CD8-positive, alpha-beta memory T cell (primary cell): Measurements from ENCODE around the gene CCDC175. TPM values are rescaled to one million over a fixed set of nuclear protein-coding genes. Genes with fewer than 3 reads are reported as not detected.

ENCODE experiments used
- CTCF ChIA-PET: fragments of 350-600 bp; sonication (Branson Sonifier 250); formaldehyde crosslinking; loops from one replicate; lab custom pipeline; 2021; ENCODE audit warnings: antibody characterized with exemption; lab: Charles Lee
- POLR2A ChIA-PET: fragments of 350-600 bp; sonication (Branson Sonifier 250); formaldehyde crosslinking; loops from one replicate; lab custom pipeline; 2021; ENCODE audit warnings: antibody characterized with exemption; lab: Charles Lee
- DNase-seq, 5 donors: peaks; one replicate each; pipeline versions ENCODE4 v3.0.0 to v3.0.0-alpha.2; 2020 to 2022; ENCODE audit warnings: mixed read lengths in 1 of 5
- H3K27ac ChIP-seq: one replicate; pipeline ENCODE4 v1.7.0; 2013; ENCODE audit warnings: low read depth, mild to moderate bottlenecking, low read length, moderate library complexity
- H3K27me3 ChIP-seq: 2 replicates; pipeline ENCODE4 v1.7.0; 2013; ENCODE audit warnings: low read length, mild to moderate bottlenecking; ENCODE audit not compliant: insufficient read depth, poor library complexity, severe bottlenecking
- H3K36me3 ChIP-seq: 2 replicates; pipeline ENCODE4 v1.7.0; 2013; ENCODE audit warnings: mild to moderate bottlenecking, low read length, moderate library complexity; ENCODE audit not compliant: insufficient read depth
- H3K4me1 ChIP-seq: 2 replicates; pipeline ENCODE4 v1.7.0; 2013; ENCODE audit warnings: mild to moderate bottlenecking, low read length, moderate library complexity; ENCODE audit not compliant: insufficient read depth
- H3K4me3 ChIP-seq: 2 replicates; pipeline ENCODE4 v1.7.0; 2013; ENCODE audit warnings: mild to moderate bottlenecking, low read length
- H3K9me3 ChIP-seq: 2 replicates; pipeline ENCODE4 v1.7.0; 2013; ENCODE audit warnings: mild to moderate bottlenecking, low read length
- H3K27ac Mint-ChIP-seq, 8 donors: one replicate each; pipeline ENCODE4 v1.8.0; 2020 to 2021; ENCODE audit warnings: mixed read lengths in 8 of 8, mild to moderate bottlenecking in 6 of 8, inconsistent platforms in 3 of 8, moderate library complexity in 3 of 8
- H3K27me3 Mint-ChIP-seq, 2 donors: one replicate each; pipeline ENCODE4 v1.8.0; 2020 to 2021; ENCODE audit warnings: mixed read lengths in 2 of 2, mild to moderate bottlenecking in 1 of 2, moderate library complexity in 1 of 2
- H3K36me3 Mint-ChIP-seq, 3 donors: one replicate each; pipeline ENCODE4 v1.8.0; 2020 to 2021; ENCODE audit warnings: mixed read lengths in 3 of 3, inconsistent platforms in 1 of 3, mild to moderate bottlenecking in 1 of 3
- H3K4me1 Mint-ChIP-seq, 3 donors: one replicate each; pipeline ENCODE4 v1.8.0; 2020 to 2021; ENCODE audit warnings: mixed read lengths in 3 of 3, inconsistent platforms in 1 of 3, mild to moderate bottlenecking in 1 of 3
- H3K4me3 Mint-ChIP-seq, 7 donors: one replicate each; pipeline ENCODE4 v1.8.0; 2020 to 2021; ENCODE audit warnings: mixed read lengths in 7 of 7, mild to moderate bottlenecking in 6 of 7, moderate library complexity in 4 of 7, inconsistent platforms in 2 of 7
- H3K9me3 Mint-ChIP-seq, 5 donors: one replicate each; pipeline ENCODE4 v1.8.0; 2020 to 2022; ENCODE audit warnings: mixed read lengths in 5 of 5, mild to moderate bottlenecking in 3 of 5, moderate library complexity in 2 of 5, inconsistent platforms in 1 of 5
- polyA plus RNA-seq: library from polyadenylated mRNA; unstranded; fragments of 300-500 nt; fragmentation: Illumina TruSeq; gene quantifications from one replicate; pipeline ENCODE4 v1.2.3, GENCODE V29; 2021
- total RNA-seq, 2 experiments: library from RNA; stranded (reverse); gene quantifications; one replicate each; pipeline ENCODE4 v1.2.3, GENCODE V29; 2021

The CCDC175 gene
- total RNA-seq (not detected), polyA plus RNA-seq (not detected)

DNA sequence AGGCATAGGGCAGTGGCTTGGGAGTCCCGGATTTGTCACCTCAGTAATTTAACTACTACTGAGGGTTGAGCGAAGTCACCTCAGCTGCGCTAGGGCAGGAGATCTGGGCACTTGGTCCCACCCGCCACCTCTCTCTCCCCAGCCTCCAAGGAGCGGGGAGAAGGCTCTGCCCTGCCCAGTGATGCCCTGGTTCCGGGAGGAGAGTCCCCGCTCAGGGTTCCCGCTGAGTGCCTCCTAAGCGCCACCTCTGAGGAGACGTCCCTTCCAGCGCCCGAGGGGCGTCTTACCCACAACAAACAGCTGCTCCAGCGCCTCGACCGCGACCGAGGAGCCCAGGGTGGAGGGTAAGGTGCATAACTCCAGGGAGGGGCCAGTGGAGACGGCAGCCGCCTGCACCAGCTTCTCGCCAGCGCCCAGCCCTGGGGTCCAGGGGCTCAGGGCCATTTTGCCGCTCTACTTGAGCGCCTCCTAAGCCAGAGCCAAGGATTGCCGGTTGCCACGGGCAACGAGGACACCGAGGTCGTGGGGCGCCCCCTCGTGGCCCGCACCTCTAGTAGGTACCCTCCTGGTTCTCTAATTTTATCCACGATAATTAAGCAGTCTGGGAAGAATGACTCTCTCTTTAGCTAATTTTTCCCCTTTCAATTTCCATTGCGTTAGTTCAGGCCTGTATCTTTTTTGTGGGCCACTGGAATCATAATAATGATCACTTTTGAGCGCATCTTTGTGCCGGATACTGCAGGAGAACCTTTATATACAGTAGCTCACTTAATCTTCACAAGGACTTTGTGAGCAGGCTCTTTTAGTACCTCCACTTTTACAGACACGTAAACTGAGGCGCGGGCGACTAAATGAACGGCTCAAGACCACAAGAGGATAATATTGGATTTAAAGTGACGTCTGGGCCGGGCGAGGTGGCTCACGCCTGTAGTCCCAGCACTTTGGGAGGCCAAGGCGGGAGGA, at the start of gene CCDC175:
Gene CCDC175 (minus strand): TSS at position 481 of the 963 bp plus-strand sequence. CDS start 37 bp downstream, at position 444.
- Mint-ChIP-seq H3K27ac (peak within 1 kb of the TSS in 2 of 8 donors; percentile 32 to 63), H3K4me3 (peak within 1 kb of the TSS; percentile 49 to 91 (median 75)), H3K4me1 (peaks cover 7 to 12% (median 10%) of the 10 kb centered on the region in 3 donors), H3K36me3 (no peaks in the 10 kb centered on the region), H3K9me3 (no peaks in the 10 kb centered on the region), H3K27me3 (peaks cover 5 to 26% of the 10 kb centered on the region in 2 donors)
- DNase-seq = peak; percentile 69 to 89 (median 71)
- no peak within 1 kb of the TSS for H3K27ac ChIP-seq
- H3K27me3 ChIP-seq = no peaks in the 10 kb centered on the region
- CTCF ChIA-PET = interaction anchor here (0.5 to 3.7 kb wide), 23 partner anchors 9 to 1469 kb away, joined by 3 to 19 read pairs (median 4); partner anchors contain the start of genes DAAM1, JKAMP and L3HYPDH
- H3K36me3 ChIP-seq = no peaks in the 10 kb centered on the region
- peaks cover 8% of the 10 kb centered on the region for H3K4me1 ChIP-seq
- H3K4me3 ChIP-seq = peak within 1 kb of the TSS; percentile 64
- no peaks in the 10 kb centered on the region for H3K9me3 ChIP-seq
- POLR2A ChIA-PET = no interaction called here

DNA sequence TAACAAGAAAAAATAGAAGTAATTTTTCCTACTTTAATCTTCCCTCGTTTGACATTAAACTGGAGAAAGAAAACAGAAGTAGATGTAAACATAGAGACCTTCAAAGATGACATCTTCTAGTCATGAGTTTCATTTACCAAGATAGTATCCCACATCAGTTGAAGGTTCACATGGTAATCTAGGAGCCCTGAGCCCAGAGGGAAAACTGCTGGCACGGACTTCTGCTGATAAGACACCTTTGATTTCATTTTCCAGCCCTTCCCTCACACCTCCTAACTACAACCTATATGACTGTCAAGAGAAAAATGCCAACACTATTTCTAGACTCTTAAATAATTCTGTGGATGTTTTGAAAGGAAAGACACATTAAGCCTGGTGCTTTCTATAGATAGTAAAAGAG, 46.0 kb upstream of the CCDC175 start:
- H3K27ac ChIP-seq = no peak overlapping the region
- no peaks in the 10 kb centered on the region for H3K9me3 ChIP-seq
- H3K36me3 ChIP-seq = no peaks in the 10 kb centered on the region
- H3K4me1 Mint-ChIP-seq = no peaks in the 10 kb centered on the region
- no peak overlapping the region for H3K4me3 ChIP-seq
- no peaks in the 10 kb centered on the region for H3K36me3 Mint-ChIP-seq
- H3K27me3 Mint-ChIP-seq = peaks cover 8 to 13% of the 10 kb centered on the region in 2 donors
- H3K9me3 Mint-ChIP-seq = no peaks in the 10 kb centered on the region
- H3K27me3 ChIP-seq = no peaks in the 10 kb centered on the region
- POLR2A ChIA-PET = no interaction called here
- no peak overlapping the region for H3K27ac Mint-ChIP-seq
- H3K4me3 Mint-ChIP-seq = no peak overlapping the region
- H3K4me1 ChIP-seq = no peaks in the 10 kb centered on the region
- CTCF ChIA-PET = no interaction called here
- DNase-seq = no peak

DNA sequence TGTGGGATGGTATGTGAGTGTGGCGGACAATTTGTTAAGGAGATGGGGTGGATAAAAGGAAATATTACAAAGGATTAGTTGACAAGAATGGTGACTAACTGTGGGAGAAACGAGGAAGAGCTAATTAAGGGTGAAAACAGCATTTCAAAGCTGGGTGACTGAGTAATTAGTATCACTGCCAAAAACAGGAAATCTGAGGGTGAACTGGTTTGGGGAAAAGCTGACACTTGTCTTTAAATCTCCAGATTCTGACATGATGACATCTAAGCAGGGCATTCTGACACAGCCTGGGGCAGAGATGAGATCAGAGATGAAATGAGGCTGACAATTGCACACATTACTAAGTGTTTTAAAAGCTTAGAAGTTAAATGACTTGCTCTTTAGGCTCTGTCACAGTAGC, 42.4 kb upstream of the CCDC175 start:
- ChIA-PET CTCF (no interaction called here), POLR2A (no interaction called here)

DNA sequence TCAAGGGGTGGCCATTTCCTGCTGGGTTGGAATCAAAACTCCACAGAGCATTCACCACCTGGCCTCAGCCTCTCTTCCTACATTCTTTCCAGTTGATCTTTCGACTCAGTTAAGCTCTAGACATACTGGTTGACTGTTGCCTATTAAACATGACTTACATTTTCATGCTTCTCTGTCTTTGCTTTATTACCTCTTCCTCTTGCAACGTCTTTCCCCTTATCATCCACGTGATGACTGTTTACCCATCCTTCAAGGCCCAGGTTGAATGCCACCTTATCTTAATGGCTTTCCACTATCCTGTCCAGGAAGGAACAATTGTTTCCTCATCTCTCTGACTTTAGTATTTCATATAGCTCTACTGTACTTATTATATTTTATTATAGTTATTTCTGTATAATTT, 24.4 kb upstream of the CCDC175 start:
- Histone ChIP-seq H3K36me3 (no peaks in the 10 kb centered on the region), H3K27ac (no peak overlapping the region), H3K4me1 (no peaks in the 10 kb centered on the region), H3K9me3 (no peaks in the 10 kb centered on the region), H3K27me3 (peaks cover 4% of the 10 kb centered on the region), H3K4me3 (no peak overlapping the region)
- Mint-ChIP-seq H3K4me1 (no peaks in the 10 kb centered on the region), H3K27ac (no peak overlapping the region), H3K36me3 (no peaks in the 10 kb centered on the region), H3K27me3 (peaks cover 10 to 28% of the 10 kb centered on the region in 2 donors), H3K9me3 (no peaks in the 10 kb centered on the region), H3K4me3 (no peak overlapping the region)
- DNase-seq = no peak
- ChIA-PET POLR2A (no interaction called here), CTCF (no interaction called here)

More for the DNA sequence above, 42.4 kb upstream of the CCDC175 start:
- Histone ChIP-seq H3K4me3 (no peak overlapping the region), H3K4me1 (no peaks in the 10 kb centered on the region), H3K27me3 (no peaks in the 10 kb centered on the region), H3K9me3 (no peaks in the 10 kb centered on the region), H3K36me3 (no peaks in the 10 kb centered on the region), H3K27ac (no peak overlapping the region)
- Mint-ChIP-seq H3K36me3 (no peaks in the 10 kb centered on the region), H3K27ac (peak overlapping the region in 1 of 8 donors; percentile 0), H3K4me1 (no peaks in the 10 kb centered on the region), H3K4me3 (no peak overlapping the region), H3K9me3 (no peaks in the 10 kb centered on the region), H3K27me3 (peaks cover 6 to 13% of the 10 kb centered on the region in 2 donors)
- DNase-seq = no peak

DNA sequence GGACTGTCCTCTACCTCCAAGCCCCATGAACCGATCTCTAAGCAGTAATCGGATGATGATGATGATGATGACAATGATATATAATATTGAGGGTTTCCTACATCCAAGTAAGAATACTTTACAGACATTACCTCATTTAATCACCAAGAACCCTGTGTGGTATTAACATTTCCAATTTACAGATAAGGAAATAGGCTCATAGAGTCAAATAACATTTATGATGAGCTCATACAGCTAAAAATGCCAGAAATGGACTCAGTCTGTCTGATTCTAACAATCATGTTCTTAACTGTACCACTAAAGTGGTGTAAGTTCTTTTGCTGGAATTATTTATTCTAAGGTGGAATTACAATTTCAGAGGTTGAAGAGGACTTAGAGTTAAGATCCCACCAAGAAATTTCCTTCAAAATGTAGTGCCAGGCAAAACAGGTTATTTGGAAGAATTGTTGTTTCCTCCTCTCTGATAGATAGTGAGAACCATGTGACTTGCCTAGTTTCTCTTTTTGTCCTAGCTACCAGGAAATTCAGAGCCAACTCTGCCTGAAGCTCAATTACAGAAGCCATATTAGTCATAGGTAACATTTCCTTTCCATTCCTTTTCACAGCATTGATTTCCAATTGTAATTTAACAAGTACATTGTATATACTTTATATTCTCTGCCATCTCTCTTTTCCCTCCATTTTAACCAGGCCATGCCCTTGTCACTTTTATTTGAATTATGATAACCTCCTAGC, 23.8 kb upstream of the CCDC175 start:
- no peaks in the 10 kb centered on the region for H3K4me1 Mint-ChIP-seq
- Histone ChIP-seq H3K9me3 (no peaks in the 10 kb centered on the region), H3K27me3 (peaks cover 4% of the 10 kb centered on the region), H3K36me3 (no peaks in the 10 kb centered on the region), H3K4me3 (no peak overlapping the region), H3K27ac (no peak overlapping the region), H3K4me1 (no peaks in the 10 kb centered on the region)
- ChIA-PET POLR2A (no interaction called here), CTCF (no interaction called here)
- no peak overlapping the region for H3K4me3 Mint-ChIP-seq
- no peak overlapping the region for H3K27ac Mint-ChIP-seq
- H3K9me3 Mint-ChIP-seq = no peaks in the 10 kb centered on the region
- no peak for DNase-seq
- H3K27me3 Mint-ChIP-seq = peaks cover 8 to 29% of the 10 kb centered on the region in 2 donors
- no peaks in the 10 kb centered on the region for H3K36me3 Mint-ChIP-seq

DNA sequence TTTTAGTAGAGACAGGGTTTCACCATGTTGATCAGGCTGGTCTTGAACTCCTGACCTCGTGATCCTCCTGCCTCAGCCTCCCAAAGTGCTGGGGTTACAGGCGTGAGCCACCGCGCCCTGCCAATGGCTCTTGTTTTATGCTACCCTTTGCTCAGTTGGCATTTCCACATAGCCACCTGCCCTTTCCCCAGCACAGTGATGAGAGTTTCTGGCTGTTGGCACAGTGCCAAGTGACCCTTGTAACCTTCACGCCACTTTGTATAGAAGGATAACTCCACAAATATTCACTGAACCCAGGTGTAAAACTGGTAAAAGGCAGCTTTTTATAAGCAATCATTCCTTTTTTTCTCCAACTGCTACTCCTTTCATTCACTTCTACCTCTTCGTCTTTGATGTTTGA, 18.5 kb upstream of the CCDC175 start:
- H3K4me3 Mint-ChIP-seq = no peak overlapping the region
- H3K4me1 ChIP-seq = no peaks in the 10 kb centered on the region
- POLR2A ChIA-PET = no interaction called here
- no peak for DNase-seq
- no peak overlapping the region for H3K27ac Mint-ChIP-seq
- H3K4me3 ChIP-seq = no peak overlapping the region
- no peaks in the 10 kb centered on the region for H3K36me3 Mint-ChIP-seq
- no peaks in the 10 kb centered on the region for H3K4me1 Mint-ChIP-seq
- H3K9me3 Mint-ChIP-seq = peaks cover 0 to 7% (median 0%) of the 10 kb centered on the region in 5 donors
- CTCF ChIA-PET = no interaction called here
- H3K27ac ChIP-seq = no peak overlapping the region
- no peaks in the 10 kb centered on the region for H3K9me3 ChIP-seq
- H3K27me3 Mint-ChIP-seq = peaks cover 11 to 26% of the 10 kb centered on the region in 2 donors
- H3K27me3 ChIP-seq = peaks cover 4% of the 10 kb centered on the region
- no peaks in the 10 kb centered on the region for H3K36me3 ChIP-seq

DNA sequence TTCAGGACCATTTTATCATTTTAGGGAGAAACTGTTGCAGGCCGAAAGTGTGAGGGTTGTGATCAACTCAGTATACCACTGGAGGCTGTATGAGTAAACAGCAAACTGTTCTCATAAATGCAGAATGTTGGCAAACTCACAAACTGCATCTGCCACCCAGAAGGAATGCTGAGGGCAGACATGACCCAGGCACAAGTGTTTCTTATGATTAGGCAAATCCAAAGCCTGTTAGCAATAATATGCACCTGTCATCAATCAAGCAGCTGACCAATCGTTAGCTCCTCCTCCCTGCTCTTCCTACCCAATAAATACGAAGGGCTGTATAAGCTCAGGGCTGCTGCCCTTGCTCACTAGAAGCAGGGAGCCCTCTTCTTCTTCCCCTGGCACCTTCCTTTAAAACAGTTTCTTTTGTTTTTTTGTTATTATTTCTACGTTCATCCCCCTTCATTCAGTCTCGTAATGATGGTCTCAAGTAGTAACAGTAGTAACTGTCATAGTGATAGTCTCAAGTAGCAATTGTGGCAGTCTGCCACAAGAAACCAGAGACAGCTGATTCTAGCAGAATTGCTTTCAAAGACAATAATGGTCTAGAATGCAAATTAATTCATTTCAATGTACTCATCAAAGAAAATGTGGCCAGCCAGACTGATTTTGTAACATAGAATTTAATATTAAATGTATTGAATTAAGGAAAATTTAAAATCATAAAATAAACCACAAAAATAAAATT, 15.2 kb upstream of the CCDC175 start:
- Histone ChIP-seq H3K4me3 (no peak overlapping the region), H3K27ac (no peak overlapping the region), H3K27me3 (no peaks in the 10 kb centered on the region), H3K9me3 (no peaks in the 10 kb centered on the region), H3K36me3 (no peaks in the 10 kb centered on the region), H3K4me1 (no peaks in the 10 kb centered on the region)
- Mint-ChIP-seq H3K9me3 (peaks cover 0 to 7% (median 0%) of the 10 kb centered on the region in 5 donors), H3K36me3 (no peaks in the 10 kb centered on the region), H3K4me3 (no peak overlapping the region), H3K27me3 (peaks cover 8 to 13% of the 10 kb centered on the region in 2 donors), H3K4me1 (peaks cover 4 to 6% (median 4%) of the 10 kb centered on the region in 3 donors), H3K27ac (no peak overlapping the region)
- DNase-seq = no peak
- CTCF ChIA-PET = no interaction called here
- POLR2A ChIA-PET = no interaction called here
